GM19240 (cell line): ENCODE measurements around the gene TCP11L2.
"Not testable (repeated sequence)": the region's sequence is repeated elsewhere in the genome, so short reads cannot be mapped to it uniquely, and the experiment has no call there.

Experiments
- DNase-seq: peaks from one replicate; pipeline ENCODE4 v3.0.0; 2011; ENCODE audit warnings: low spot score; ENCODE audit not compliant: insufficient read length

The TCP11L2 gene

GRCh38 chr12:106284358-106285105, 18.0 kb upstream of the TCP11L2 start:
- no peak for DNase-seq

DNA sequence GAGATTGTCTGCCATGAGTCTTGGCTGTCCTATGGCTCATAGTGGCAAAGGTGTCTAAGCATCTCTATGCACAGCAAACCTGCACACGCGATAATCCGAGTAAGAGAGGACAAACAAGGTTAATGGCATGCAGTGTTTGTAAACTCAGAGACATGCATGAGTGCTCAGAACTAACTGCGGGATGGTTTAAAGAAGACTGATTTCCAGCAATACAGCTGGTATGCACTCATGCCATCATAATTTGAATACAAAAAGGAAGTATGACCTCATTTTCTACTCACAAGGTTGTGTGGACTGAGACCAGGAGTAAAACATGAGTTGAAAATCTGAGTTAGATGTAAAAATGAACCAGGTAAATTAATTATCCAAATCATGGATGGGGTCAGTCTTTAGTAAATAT, 16.6 kb upstream of the TCP11L2 start:
- DNase-seq: no peak

GRCh38 chr12:106286576-106287162, 15.9 kb upstream of the TCP11L2 start:
- not testable (repeated sequence) for DNase-seq

GRCh38 chr12:106287364-106287763, 15.2 kb upstream of the TCP11L2 start:
- DNase-seq: no peak

GRCh38 chr12:106288101-106288493, 14.4 kb upstream of the TCP11L2 start:
- no peak for DNase-seq

DNA sequence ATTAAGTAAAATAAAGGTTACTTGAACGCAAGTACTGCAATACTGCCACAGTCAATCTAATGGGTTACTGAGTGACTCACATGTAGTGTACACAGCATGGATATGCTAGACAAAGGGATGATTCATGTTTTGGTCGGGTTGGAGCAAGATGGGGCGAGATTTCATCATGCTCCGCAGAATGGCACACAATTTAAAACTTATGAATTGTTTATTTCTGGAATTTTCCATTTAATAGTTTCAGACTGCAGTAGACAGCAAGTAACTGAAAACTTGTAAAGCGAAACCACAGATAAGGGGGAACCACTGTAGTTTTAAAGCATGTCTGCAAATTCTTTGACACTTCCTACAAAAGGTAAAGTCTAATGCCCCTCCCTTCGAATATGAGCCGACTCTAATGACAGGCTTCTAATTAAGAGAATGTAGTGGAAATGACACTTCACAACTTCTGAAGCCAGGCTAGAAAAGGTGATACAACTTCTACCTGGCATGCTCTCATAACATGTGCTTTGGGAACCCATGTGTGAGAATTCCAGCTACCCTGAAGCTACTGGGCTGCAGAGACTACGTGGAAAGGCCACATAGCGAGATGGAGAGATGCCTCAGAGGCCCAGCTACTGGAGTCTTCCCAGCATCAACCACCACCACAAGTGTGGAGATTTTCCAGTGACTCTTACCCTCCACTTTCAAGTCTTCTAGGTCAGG, 13.9 kb upstream of the TCP11L2 start:
- DNase-seq: no peak

DNA sequence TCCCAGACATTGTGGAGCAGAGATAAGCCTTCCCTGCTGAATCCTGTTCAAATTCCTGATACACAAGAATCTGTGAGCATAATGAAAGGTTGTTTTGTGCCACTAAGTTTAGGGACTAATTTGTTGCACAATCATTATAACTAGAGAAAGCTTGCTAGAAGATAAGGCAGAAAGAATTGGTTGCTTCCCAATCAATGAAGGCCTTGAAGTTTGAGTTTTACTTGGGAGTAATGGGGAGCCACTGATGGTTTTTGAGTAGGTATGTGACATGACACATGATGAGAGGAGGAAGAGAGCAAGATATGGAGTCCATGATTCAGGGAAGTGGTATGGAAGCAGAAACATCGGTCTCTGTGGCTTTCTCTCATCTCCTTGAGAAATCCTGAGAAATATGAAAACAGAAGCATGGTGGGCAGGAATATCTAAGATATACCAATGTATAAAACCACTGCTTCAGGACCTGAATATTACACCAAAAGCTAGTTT, 13.3 kb upstream of the TCP11L2 start:
- DNase-seq: no peak

DNA sequence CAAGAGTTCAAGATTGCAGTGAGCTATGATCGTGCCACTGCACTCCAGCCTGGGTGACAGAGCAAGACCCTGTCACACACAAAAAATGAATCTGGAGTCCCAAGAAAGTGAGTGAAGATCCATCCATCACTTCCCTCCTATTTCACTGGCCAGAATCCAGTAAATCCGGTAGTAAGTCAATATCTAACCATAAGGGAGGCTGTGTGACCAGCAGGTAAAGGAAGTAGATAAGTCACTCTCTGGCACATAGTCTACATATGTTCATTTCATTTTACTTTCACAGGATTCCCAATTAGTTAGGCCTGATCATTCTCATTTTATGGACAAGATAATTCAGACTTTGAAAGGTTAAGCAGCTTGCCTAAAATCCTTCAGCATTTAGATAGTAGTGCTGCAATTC, 11.9 kb upstream of the TCP11L2 start:
- DNase-seq: no peak

GRCh38 chr12:106291342-106291741, 11.2 kb upstream of the TCP11L2 start:
- no peak for DNase-seq

DNA sequence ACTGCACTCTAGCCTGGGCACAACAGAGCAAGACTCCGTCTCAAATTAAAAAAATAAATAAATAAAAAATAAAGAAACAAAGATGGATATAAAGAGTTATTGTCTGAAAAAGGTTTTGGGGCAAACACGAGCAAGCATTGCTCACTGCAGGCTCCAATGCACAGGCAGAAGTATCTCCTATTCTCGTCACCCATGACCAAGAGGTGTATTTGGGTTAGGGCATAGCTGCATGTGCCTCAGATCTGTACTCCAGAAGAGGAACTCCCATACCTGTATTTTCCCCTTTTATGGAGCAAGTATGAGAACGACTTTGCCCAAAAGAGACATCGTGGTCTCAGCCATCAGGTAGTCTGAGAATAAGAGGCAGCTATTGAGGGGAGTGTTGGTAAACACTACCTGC, 10.2 kb upstream of the TCP11L2 start:
- no peak for DNase-seq

DNA sequence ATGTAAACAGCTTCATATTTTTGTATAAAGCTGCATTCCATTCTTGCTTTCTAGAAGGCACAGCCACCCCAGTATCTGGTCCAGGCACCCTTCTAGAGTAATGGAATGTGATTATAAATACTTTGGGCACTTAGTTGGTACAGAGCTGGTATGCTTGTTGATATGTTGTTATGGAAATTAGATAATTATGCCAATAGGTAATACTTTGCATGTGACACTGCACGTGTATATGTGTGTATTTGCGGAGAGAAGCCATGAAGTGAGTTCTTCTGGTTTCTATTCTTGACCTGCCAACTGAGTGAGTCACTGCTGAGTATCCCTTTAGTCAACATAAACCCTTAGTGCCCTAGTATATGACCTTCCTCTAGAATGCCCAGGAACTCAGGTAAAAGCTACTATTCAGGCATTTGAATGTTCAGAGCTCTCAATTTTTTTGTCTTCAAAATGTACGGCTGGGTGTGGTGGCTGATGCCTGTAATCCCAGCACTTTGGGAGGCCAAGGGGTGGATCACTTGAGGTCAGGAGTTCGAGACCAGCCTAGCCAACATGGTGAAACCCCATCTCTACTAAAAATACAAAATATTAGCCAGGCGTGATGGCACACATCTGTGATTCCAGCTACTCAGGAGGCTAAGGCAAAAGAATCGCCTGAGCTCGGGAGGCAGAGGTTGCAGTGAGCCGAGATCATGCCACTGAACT, 6.2 kb upstream of the TCP11L2 start:
- no peak for DNase-seq

DNA sequence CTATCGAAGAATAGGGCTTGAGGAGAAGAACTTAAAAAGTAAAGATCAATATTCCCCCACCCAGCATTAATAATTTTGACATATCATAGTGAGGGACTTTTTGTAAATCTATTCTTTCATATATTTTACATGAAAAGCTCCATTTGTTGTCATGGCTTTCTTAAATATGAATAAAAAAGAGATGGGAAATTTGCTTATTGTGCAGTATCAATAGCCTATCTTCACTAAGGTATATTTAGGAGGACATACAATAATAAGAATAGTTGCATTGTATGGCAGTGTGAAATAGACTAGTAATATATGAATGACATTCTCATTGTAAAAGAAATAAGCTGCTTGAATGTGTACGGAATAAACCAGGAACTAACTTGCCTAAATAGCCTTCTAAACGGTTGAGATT, 5.5 kb upstream of the TCP11L2 start:
- DNase-seq: no peak

- DNase-seq: no peak
Measured at GRCh38 chr12:106297681-106298080, 4.9 kb upstream of the TCP11L2 start.

DNA sequence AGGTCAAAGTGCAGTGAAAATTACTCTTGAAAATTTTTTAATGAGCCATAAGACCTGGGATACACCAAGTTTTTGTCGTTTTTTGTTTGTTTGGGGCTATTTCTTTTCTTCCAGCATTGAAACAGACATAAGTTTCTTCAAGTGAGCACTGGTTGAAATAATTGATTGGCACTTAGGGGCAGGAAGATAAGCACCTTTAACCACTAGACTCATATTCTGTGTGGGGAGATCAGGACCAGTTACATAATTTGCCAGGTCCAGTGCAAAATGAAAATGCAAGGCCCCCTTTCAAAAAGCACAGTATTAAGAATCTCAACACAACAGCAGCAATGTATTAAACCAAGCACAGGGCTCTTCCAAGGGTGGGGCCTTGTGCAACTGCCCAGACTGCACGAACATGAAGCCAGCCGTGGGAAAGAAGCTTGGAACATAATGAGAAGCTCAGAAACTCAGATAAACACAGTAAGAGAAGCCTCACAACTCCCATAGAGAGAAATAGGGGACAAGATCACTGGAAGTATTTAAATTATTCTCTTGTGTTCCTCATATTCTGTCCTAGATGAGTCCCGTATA, 3.2 kb upstream of the TCP11L2 start:
- no peak for DNase-seq

- no peak for DNase-seq
Measured at GRCh38 chr12:106300761-106301160, 1.8 kb upstream of the TCP11L2 start.

GRCh38 chr12:106301241-106301610, 1.3 kb upstream of the TCP11L2 start:
- DNase-seq: no peak

- DNase-seq: no peak
Measured at GRCh38 chr12:106301611-106302321, 767 bp upstream of the TCP11L2 start.

DNA sequence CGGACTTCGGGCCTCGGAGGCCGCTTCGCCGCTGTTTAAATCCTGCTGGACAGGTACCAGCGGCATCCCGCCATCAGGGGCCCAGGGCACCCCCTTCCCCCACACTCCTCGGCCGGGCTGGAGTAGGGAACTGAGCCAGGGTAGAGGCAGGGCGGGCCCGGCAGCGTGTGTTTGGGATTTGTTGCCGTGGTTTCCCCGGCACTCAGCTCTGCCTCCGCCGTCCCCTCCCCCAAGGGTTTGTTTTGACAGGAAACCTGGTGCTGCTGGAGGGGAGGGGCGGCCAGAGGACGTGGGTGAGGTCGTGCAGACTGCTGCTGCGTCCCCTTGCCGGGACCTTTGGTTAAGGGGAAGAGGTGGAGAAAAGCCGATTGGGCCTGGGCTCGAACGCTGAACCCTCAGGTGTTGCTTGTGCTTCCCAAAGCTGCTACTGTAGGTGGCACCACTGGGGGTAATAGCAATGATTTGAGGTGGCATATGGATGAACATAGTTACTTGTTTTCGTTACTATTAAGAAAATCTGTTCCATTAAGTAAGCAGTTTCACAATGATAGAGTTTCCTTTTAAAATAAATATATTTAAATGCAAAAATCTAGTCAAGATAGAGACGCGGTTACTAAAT, 778 bp downstream of the TCP11L2 start:
- DNase-seq: no peak

- DNase-seq: no peak
Measured at GRCh38 chr12:106304001-106304421, 1.5 kb downstream of the TCP11L2 start.

- no peak for DNase-seq
Measured at GRCh38 chr12:106304797-106305196, 2.3 kb downstream of the TCP11L2 start.
